Activated CD4-positive, alpha-beta memory T cell treated with anti-CD3 and anti-CD28 coated beads for 36 hours (primary cell): ENCODE measurements around the gene IL34. TPM values are rescaled to one million over a fixed set of nuclear protein-coding genes. Genes with fewer than 3 reads are reported as not detected.
"Not testable (repeated sequence)": the region's sequence is repeated elsewhere in the genome, so short reads cannot be mapped to it uniquely, and the experiment has no call there.

Experiments used
- CTCF ChIA-PET: fragments of 350-600 bp; sonication (Branson Sonifier 250); formaldehyde crosslinking; loops from one replicate; lab custom pipeline; 2021; ENCODE audit warnings: antibody characterized with exemption, inconsistent platforms; lab: Charles Lee
- POLR2A ChIA-PET: fragments of 350-600 bp; sonication (Branson Sonifier 250); formaldehyde crosslinking; loops from one replicate; lab custom pipeline; 2021; ENCODE audit warnings: antibody characterized with exemption; lab: Charles Lee
- DNase-seq: peaks from one replicate; pipeline ENCODE4 v3.0.0-alpha.2; 2020
- H3K27ac Mint-ChIP-seq: one replicate; pipeline ENCODE4 v1.8.0; 2021; ENCODE audit warnings: mixed read lengths
- H3K27me3 Mint-ChIP-seq: one replicate; pipeline ENCODE4 v1.8.0; 2021; ENCODE audit warnings: mixed read lengths
- H3K36me3 Mint-ChIP-seq: one replicate; pipeline ENCODE4 v1.8.0; 2021; ENCODE audit warnings: mixed read lengths
- H3K4me1 Mint-ChIP-seq: one replicate; pipeline ENCODE4 v1.8.0; 2021; ENCODE audit warnings: low read depth, mixed read lengths
- H3K4me3 Mint-ChIP-seq: one replicate; pipeline ENCODE4 v1.8.0; 2021; ENCODE audit warnings: mild to moderate bottlenecking, mixed read lengths
- H3K9me3 Mint-ChIP-seq: one replicate; pipeline ENCODE4 v1.8.0; 2021; ENCODE audit warnings: mixed read lengths
- intact Hi-C: fragments of 100-400 bp; cut with micrococcal nuclease; formaldehyde crosslinking; loops from one replicate; pipeline ENCODE4 v1.15.1; 2023
- total RNA-seq, 2 experiments: library from RNA; stranded (reverse); gene quantifications; one replicate each; pipeline ENCODE4 v1.2.3, GENCODE V29; 2021

Gene IL34
- total RNA-seq, 2 experiments from 2014 or later: not detected

GRCh38 chr16:70638814-70639792, 7.3 kb upstream of the IL34 start:
- H3K36me3 Mint-ChIP-seq: no peaks in the 10 kb centered on the region
- H3K27me3 Mint-ChIP-seq: peaks cover 5% of the 10 kb centered on the region
- no peaks in the 10 kb centered on the region for H3K4me1 Mint-ChIP-seq
- intact Hi-C loops: no loop called here
- H3K27ac Mint-ChIP-seq: no peak overlapping the region
- H3K9me3 Mint-ChIP-seq: no peaks in the 10 kb centered on the region
- ChIA-PET CTCF (interaction anchor here (0.6 to 1.4 kb wide), 2 partner anchors 13 to 132 kb away, joined by 3 to 4 read pairs; no protein-coding TSS in a partner anchor), POLR2A (no interaction called here)
- no peak overlapping the region for H3K4me3 Mint-ChIP-seq
- DNase-seq: no peak

- POLR2A ChIA-PET: no interaction called here
Observed at GRCh38 chr16:70642633-70643032, 3.7 kb upstream of the IL34 start.

GRCh38 chr16:70643264-70643663, 3.1 kb upstream of the IL34 start:
- DNase-seq, H3K4me3 Mint-ChIP-seq, H3K27ac Mint-ChIP-seq, H3K4me1 Mint-ChIP-seq, H3K27me3 Mint-ChIP-seq, H3K9me3 Mint-ChIP-seq, CTCF ChIA-PET, H3K36me3 Mint-ChIP-seq, POLR2A ChIA-PET: not testable (repeated sequence)
- intact Hi-C loops: loop anchor here (10.0 kb wide), 1 partner anchor 148 kb away; no protein-coding TSS in a partner anchor

More at GRCh38 chr16:70642633-70643032, 3.7 kb upstream of the IL34 start:
- no peak overlapping the region for H3K27ac Mint-ChIP-seq
- H3K4me1 Mint-ChIP-seq: no peaks in the 10 kb centered on the region
- no peak overlapping the region for H3K4me3 Mint-ChIP-seq
- CTCF ChIA-PET: no interaction called here
- H3K9me3 Mint-ChIP-seq: no peaks in the 10 kb centered on the region
- peaks cover 5% of the 10 kb centered on the region for H3K27me3 Mint-ChIP-seq
- no peaks in the 10 kb centered on the region for H3K36me3 Mint-ChIP-seq
- intact Hi-C loops: loop anchor here (10.0 kb wide), 1 partner anchor 148 kb away; no protein-coding TSS in a partner anchor
- DNase-seq: no peak

GRCh38 chr16:70644763-70645597, 1.4 kb upstream of the IL34 start:
- POLR2A ChIA-PET: no interaction called here

GRCh38 chr16:70647441-70648359, 1.3 kb downstream of the IL34 start:
- DNase-seq: no peak
- Mint-ChIP-seq H3K4me3 (no peak overlapping the region), H3K36me3 (no peaks in the 10 kb centered on the region), H3K27ac (no peak overlapping the region), H3K9me3 (no peaks in the 10 kb centered on the region), H3K27me3 (no peaks in the 10 kb centered on the region), H3K4me1 (no peaks in the 10 kb centered on the region)
- intact Hi-C loops: loop anchor here (10.0 kb wide), 1 partner anchor 153 kb away; no protein-coding TSS in a partner anchor
- ChIA-PET CTCF (no interaction called here), POLR2A (no interaction called here)

More at GRCh38 chr16:70644763-70645597, 1.4 kb upstream of the IL34 start:
- Mint-ChIP-seq H3K27me3 (peaks cover 5% of the 10 kb centered on the region), H3K9me3 (no peaks in the 10 kb centered on the region), H3K27ac (no peak overlapping the region), H3K4me1 (no peaks in the 10 kb centered on the region), H3K36me3 (no peaks in the 10 kb centered on the region), H3K4me3 (no peak overlapping the region)
- intact Hi-C loops: loop anchor here (10.0 kb wide), 1 partner anchor 150 kb away; no protein-coding TSS in a partner anchor
- DNase-seq: no peak
- CTCF ChIA-PET: interaction anchor here (1.1 kb wide), 1 partner anchor 9 kb away, joined by 3 read pairs; no protein-coding TSS in a partner anchor

GRCh38 chr16:70648606-70649005, 2.2 kb downstream of the IL34 start:
- no peaks in the 10 kb centered on the region for H3K9me3 Mint-ChIP-seq
- ChIA-PET CTCF (no interaction called here), POLR2A (no interaction called here)
- peaks cover under 1% of the 10 kb centered on the region for H3K4me1 Mint-ChIP-seq
- H3K27me3 Mint-ChIP-seq: no peaks in the 10 kb centered on the region
- no peak overlapping the region for H3K4me3 Mint-ChIP-seq
- intact Hi-C loops: loop anchor here (10.0 kb wide), 1 partner anchor 154 kb away; no protein-coding TSS in a partner anchor
- no peak overlapping the region for H3K27ac Mint-ChIP-seq
- no peak for DNase-seq
- no peaks in the 10 kb centered on the region for H3K36me3 Mint-ChIP-seq

- ChIA-PET POLR2A (no interaction called here), CTCF (no interaction called here)
- Mint-ChIP-seq H3K27ac (no peak overlapping the region), H3K4me1 (peaks cover 5% of the 10 kb centered on the region), H3K27me3 (peaks cover 1% of the 10 kb centered on the region), H3K4me3 (no peak overlapping the region), H3K36me3 (no peaks in the 10 kb centered on the region), H3K9me3 (no peaks in the 10 kb centered on the region)
- DNase-seq: no peak
- intact Hi-C loops: loop anchor here (10.0 kb wide), 1 partner anchor 154 kb away; no protein-coding TSS in a partner anchor
Observed at GRCh38 chr16:70649300-70649699, 2.9 kb downstream of the IL34 start.

- no peak for DNase-seq
- H3K27ac Mint-ChIP-seq: no peak overlapping the region
- peaks cover 1% of the 10 kb centered on the region for H3K27me3 Mint-ChIP-seq
- CTCF ChIA-PET: no interaction called here
- no peaks in the 10 kb centered on the region for H3K9me3 Mint-ChIP-seq
- no peak overlapping the region for H3K4me3 Mint-ChIP-seq
- no peaks in the 10 kb centered on the region for H3K36me3 Mint-ChIP-seq
- peaks cover 5% of the 10 kb centered on the region for H3K4me1 Mint-ChIP-seq
- intact Hi-C loops: no loop called here
- POLR2A ChIA-PET: no interaction called here
Observed at GRCh38 chr16:70650216-70650615, 3.9 kb downstream of the IL34 start.

- Mint-ChIP-seq H3K27ac (no peak overlapping the region), H3K4me1 (peaks cover 5% of the 10 kb centered on the region), H3K4me3 (no peak overlapping the region), H3K9me3 (no peaks in the 10 kb centered on the region), H3K36me3 (no peaks in the 10 kb centered on the region), H3K27me3 (peaks cover 1% of the 10 kb centered on the region)
- CTCF ChIA-PET: interaction anchor here (1.5 kb wide), 1 partner anchor 12 kb away, joined by 4 read pairs; no protein-coding TSS in a partner anchor
- intact Hi-C loops: no loop called here
- POLR2A ChIA-PET: no interaction called here
- no peak for DNase-seq
Observed at GRCh38 chr16:70651524-70651923, 5.2 kb downstream of the IL34 start.

GRCh38 chr16:70652322-70652721, 6.0 kb downstream of the IL34 start:
- Mint-ChIP-seq H3K4me3 (no peak overlapping the region), H3K27ac (no peak overlapping the region), H3K36me3 (no peaks in the 10 kb centered on the region), H3K4me1 (peaks cover 5% of the 10 kb centered on the region), H3K9me3 (no peaks in the 10 kb centered on the region), H3K27me3 (peaks cover 1% of the 10 kb centered on the region)
- ChIA-PET POLR2A (no interaction called here), CTCF (interaction anchor here (0.6 to 2.6 kb wide), 10 partner anchors 13 to 488 kb away, joined by 3 to 15 read pairs (median 4); no protein-coding TSS in a partner anchor)
- DNase-seq: no peak
- intact Hi-C loops: no loop called here

- Mint-ChIP-seq H3K4me1 (peaks cover 5% of the 10 kb centered on the region), H3K36me3 (no peaks in the 10 kb centered on the region), H3K27me3 (peaks cover 1% of the 10 kb centered on the region), H3K9me3 (no peaks in the 10 kb centered on the region), H3K27ac (no peak overlapping the region), H3K4me3 (no peak overlapping the region)
- intact Hi-C loops: loop anchor here (1.0 kb wide), 1 partner anchor 145 kb away; no protein-coding TSS in a partner anchor
- DNase-seq: no peak
- ChIA-PET POLR2A (no interaction called here), CTCF (interaction anchor here (0.7 to 2.6 kb wide), 19 partner anchors 9 to 328 kb away, joined by 3 to 18 read pairs (median 4); partner anchors contain the start of gene DDX19A)
Observed at GRCh38 chr16:70653406-70653805, 7.0 kb downstream of the IL34 start.
